CD4-positive, alpha-beta T cell treated with Interferon gamma for 1 hour (primary cell): ENCODE data around the gene ABCD2.
"Not testable (repeated sequence)": the region's sequence is repeated elsewhere in the genome, so short reads cannot be mapped to it uniquely, and the experiment has no call there.

Source experiments
- DNase-seq: peaks from one replicate; pipeline ENCODE4 v3.0.0-alpha.2; 2020

ABCD2 gene

DNA sequence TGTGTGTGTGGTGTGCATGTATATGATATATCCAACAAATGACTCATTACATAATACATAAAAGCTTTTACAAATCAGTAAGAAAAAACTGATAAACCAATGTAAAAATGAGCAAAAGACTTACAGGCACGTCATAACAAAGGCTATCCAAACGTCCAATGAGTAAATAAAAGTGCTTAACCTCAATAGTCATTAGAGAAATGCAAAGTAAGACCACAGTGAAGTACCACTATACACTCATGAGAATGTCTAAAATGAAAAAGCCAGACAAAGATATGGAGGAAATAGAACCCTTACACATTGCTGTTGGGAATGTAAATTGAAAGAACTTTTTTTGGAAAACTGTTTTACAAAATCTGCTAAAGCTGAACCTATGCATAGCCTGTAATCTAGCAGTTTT is 7.8 kb downstream of the ABCD2 start:
- DNase-seq = no peak

DNA sequence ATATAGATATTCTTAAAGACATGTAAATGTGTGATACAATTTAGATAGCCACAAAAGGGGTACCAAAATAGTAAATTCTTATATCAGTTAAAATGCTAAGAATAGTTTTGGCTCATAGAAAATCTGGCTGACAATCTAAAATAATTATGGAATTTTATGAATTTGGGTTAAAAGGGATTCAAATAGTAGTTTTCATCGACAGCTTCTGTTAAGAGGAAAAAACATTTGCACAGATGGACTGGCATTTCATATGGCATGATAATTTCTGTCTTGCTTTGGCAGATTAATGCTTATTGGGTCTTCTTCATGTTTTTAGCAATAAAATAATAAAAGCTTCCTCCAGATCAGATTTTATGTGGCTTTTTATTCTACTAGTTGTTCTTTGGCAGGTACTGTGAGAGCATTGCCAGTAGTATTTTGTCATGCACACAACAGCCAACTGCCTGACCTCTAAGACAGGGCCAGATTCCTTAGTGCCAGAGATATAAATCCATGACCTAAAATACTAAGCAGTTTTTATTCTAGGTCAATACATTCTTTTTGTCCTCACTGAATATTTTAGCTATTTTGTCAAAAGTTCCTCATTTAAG is 9.1 kb downstream of the ABCD2 start:
- no peak for DNase-seq

DNA sequence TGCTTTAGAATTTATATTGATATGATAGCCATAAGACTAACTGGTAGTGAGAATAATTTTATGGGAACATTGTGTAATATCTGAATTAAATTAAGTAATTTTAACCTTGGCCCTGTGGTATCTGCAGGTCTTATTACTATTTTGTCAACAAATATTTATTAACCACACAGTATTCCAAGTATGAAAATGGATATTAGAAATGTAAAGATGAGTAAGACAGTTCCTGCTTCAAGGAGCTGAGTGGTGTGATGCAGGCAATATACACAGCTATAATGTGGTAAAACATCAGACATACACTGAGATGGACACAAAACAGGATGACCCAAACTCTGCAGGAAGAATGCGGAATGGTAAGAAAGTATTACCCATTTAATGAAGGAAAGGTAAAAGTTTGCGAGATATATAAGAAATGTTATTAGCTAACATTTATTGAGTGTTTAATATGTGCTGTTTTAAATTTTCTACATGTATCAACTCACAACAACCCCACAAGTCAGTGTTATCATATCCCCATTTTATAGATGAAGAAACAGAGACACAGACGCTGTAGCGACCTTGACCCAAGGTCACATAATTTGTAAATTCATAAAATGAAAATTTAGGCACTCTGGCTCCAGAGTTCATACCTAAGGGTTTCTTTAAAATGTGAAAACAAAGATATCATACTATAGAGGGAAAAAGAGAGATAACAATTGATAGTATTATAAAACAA is 12.7 kb downstream of the ABCD2 start:
- no peak for DNase-seq

DNA sequence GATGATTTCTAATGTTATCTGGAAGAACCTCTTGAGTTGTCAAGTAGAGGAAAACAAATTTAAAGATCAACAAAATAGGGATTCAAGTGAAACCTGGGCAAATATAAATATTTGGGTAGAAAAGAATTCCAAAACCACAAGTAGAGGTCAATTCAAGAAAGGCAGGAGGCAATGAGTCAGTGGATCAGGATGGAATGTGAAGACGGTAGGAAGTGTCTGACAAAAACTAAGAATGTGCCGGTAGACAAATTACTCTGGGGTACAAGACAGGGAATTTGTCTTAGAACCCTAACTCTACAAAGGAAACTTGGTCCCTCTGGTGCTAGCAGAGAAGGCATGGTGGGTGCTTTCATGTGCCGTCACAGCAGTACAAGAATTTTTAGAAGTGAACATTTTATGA is 13.6 kb downstream of the ABCD2 start:
- DNase-seq = no peak

DNA sequence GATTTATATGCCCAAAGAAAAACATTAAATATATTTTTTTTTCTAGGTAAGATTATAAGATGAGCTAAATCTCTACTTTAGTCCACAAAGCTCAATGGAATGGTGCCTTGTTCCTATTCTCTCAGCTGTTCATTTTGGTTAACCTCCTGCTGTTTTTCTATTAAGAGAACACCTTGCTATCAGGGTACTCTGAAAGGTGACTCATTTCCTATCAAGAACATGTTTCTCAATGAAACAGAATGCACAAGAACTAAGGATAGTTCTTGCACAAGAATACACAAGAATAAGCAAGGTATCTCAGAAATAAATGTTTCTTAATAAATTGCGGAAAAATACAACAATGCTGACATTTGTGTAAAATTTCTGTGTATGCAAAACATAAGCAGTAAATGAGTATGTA is 14.1 kb downstream of the ABCD2 start:
- no peak for DNase-seq

DNA sequence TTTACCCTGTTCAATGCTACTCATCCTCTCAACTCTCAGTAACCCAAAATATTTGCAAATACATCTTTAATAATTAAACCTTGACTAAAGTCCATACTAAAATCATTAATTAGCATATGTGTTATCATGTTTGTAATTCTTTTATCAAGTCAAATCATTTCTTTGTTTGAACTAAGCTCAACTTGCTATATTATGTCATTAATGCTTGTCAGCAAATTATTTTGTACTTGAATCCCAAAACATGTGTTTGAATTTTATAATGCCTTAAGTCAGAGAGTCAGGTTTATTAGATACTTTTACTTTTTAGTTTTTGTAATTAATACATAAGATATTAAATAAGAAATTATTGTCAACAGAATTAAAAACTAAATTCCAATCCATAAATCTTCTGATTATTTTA is 16.5 kb downstream of the ABCD2 start:
- DNase-seq = no peak

DNA sequence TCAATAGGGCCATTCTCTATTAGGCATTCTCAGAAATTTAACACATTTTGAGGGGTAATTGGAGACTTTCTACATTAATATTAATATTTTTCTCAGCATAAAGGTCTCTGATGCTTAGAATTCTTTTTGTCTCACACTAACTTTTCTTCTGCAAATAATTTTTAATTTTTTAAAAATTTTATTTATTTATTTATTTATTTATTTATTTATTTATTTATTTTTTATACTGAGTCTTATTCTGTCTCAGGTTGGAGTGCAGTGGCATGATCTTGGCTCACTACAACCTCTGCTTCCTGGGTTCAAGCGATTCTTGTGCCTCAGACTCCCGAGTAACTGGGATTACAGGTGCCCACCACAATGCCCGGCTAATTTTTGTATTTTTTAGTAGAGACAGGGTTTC is 17.7 kb downstream of the ABCD2 start:
- DNase-seq = not testable (repeated sequence)

DNA sequence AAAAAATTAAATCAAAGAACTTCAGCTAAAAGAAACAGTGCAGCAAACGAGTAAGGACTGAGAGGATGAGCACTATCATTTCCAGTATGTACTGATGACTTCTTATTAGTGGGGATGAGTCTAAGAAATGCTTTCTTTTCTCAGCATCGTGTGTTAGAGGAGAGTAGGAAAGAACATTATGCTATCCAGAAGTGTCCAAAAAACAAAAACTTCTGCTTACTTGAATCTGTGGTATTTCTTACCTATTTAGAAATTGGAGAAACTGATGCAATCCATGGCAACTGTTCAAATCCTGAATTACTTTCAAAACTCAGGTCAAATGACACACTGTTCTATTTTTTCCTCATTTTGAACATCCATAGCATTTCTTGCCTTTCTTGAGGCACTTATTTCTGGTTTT is 23.7 kb downstream of the ABCD2 start:
- DNase-seq = no peak

DNA sequence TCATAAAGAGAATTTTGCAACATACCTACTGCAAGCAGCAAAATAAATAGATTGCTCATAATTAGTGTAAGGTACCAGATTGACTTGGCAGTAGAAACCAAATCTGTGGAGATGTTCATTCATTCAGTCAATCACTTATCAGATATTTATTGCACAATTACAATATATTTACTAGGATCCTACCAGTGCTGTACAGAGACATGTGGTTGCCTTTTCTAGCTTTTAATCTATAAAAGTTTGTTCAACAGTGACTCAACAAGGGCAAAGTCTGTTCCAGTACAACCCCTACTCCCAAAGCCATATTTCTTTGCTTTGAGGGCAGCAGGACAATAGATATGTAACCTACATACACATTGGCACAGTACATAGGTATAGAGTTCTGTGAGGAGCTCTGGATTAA is 27.3 kb downstream of the ABCD2 start:
- DNase-seq = no peak

DNA sequence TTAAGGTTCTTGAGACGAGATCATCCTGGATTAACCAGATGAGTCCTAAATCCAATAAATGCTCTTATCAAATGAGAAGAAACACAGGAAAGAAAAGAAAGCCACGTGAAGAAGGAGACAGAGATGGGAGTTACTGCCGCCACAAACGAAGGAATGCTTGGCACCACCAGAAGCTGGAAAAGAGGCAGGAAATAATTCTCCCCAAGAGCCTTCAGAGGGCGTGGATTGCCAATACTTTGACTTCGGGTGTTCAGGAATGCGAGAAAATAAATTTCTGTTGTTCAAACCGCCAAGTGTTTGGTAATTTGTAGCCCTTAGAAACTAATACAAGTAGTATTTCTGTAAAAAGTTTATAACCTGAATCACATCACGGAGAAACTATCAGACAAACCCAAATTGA is 31.3 kb downstream of the ABCD2 start:
- no peak for DNase-seq

DNA sequence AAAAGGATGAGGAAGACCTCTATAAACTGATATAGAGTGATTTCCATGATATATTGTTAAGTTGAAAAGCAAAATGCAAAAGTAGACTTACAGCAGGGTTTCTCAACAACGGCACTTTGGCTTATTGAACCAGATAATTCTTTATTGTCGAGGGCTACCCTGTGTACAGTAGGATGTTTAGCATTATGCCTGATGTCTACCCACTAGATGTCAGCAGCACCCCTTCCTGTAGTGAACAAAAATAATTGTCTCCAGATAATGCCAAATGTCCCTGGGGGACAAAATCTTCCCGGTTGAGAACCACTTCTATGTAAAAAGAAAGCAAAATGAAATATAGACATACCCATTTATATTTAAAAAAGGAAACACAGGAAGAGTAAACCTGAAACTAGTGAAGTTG is 32.4 kb downstream of the ABCD2 start:
- no peak for DNase-seq

DNA sequence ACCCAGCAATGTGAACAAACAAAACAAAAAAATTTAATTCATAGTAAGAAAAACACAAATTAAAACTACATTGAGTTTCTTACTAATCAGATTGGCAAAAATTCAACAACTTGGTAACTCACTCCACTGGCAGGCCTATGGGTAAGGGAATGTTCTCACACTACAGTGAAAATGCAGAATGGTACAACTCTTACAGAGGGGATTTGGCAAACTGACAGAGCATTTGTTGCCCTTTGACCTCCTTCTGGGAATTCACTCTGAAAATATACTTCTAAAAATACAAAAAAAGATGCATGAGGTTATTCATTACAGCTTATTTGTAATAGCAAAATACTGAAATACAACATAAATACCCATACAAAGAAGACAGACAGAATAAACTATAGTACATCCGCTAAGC is 32.8 kb downstream of the ABCD2 start:
- no peak for DNase-seq

DNA sequence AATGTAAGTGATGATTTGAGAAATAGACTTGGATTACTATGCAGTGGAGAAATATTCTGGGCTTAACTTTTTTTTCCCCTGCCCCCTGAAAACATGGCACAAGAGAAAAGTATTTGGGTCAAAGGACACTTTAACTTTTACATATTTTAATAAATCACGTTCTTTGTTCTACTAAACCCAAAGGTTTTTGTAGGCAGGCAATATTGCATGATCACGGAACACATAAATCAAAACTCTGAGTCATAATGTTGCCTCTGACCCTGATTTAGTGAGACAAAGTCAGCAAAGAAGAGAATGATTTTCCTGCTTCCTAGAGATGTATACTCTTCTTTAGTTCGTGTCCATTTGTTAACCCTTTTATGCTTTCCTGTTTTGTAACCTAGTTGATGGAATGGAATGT is 38.0 kb downstream of the ABCD2 start:
- no peak for DNase-seq

DNA sequence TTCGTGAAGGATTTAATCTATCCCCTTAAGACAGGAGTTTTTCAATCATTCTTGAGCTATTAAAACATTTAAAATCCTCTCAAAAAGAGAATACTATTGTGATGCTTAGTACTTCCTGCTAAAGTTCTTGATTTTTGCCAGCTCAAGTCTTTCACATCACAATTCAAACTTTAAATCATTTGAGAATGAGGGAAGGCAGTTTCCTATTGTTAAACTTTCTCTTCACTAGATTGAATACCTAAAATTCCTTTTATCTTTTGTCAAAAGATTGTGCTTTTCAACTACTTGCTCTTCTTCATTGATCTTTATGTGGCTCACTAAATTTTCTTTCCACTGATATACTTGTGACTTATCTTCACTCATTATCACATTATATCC is 44.1 kb downstream of the ABCD2 start:
- no peak for DNase-seq

DNA sequence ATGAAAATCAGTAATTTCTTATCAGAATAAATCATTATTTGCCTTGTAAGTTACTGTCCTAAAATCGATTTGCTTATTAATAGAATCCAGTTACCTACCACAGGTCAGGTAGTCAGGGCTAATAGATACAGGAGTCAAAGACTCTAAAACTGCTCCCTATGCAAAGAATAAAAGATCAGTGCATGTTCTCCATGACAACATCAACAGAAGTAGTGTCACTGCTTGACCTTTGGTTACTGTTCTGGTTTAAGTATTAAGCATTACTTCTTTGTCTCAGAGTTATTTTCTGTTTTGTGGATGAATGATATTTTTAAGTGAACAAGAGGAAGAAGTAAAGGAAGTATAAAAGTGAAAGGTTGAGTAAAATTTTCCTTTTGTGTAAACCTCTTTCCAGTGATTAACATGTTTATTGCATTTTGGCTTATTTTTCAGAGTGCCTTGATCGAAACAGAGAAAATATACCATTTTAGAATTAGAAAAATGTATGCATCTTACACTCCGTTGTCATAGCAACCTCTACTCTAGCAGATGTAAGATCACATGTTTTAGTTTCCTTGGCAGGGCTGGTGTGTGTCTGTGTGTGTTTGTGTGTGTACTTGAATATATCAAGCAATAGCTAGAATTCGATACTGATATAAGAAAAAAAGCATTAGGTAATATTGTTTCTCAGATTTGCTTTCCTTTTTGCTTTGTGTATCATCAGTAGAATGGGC is 44.7 kb downstream of the ABCD2 start:
- DNase-seq = no peak

DNA sequence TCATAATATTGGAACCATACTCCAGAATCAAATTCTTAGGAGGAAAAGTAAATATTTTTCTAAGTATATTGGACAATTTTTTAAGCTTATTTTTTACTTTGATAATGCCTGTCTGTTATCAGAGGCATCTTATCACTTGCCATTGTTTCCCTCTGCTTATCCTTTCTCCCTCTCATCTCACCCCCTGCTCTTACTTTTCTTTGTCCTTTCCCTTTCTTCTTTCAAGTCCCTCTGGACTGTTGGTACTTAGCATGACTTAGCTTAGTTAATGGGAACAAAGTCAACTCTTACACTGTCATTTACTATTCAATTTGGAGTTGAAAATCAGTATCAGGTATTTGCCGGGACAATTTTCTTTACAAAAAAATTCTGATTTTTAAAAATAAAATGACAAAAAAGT is 45.2 kb downstream of the ABCD2 start:
- DNase-seq = no peak

DNA sequence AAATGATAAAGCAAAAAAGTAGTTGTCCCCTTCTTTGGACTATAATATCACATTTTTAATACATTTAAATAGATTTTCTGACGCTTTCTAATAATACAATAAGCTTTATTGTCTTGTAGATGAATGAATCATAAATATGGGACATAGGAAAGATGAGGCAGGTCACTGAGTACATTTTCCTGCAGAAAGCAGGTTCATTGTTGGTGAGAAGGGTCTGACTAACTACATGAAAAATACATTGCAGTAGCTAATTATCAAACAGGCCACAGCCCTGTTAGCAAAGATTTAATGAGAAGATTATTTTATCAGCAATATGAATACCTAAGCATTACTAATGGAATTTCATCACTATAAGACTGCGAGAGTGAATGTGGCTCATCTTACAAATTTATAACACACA is 45.6 kb downstream of the ABCD2 start:
- DNase-seq = no peak

DNA sequence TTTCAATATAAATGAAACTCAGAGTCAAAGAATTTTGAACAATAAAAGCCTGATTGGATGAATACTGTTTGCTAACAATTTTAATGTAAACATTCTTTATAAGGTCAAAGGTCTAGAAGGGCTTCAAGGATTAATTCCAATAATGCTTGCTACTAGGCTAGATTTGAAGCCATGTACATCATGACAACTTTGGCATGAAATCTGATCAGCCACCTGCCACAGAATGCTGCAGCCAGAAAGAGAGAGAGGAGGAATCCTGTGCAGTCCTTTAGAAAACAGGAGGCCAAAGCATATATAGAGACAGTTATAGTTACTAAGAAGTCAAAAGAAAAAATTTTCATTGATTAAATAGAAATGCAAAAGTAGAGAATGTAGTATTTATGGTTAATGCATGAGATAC is 47.1 kb downstream of the ABCD2 start:
- no peak for DNase-seq

DNA sequence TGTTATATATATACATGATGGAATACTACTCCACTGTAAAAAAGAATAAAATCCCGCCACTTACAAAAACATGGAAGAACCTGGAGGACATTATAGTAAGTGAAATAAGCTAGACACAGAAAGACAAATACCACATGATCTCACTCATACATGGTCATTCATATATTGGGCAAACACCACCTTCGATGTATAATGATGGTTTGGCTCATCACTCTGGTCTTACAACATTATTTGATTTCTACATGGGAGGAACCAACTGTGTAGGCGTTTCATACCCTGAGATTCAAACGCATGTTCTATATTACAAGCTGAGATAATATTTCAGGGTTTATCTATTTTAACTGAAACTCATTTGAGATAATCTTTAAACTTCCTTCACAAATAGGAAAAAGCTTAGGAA is 48.3 kb downstream of the ABCD2 start:
- no peak for DNase-seq

DNA sequence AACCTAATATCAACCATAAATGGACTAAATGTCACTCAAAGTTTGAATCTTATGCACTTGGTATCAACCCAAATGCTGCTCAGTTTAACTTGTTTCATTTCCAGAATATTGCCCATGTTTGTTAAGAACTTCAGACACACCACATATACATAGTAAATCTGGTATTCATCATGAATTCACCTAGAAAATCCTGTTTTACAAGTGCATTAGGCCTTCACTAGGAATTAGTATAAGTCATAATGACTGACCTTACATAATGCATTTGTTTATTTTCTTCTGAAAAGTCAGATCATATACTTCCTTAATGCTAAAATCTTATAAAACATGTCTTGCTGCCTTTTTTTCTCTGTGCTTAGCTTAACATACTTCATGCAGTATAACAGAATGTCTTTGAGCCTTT is 66.1 kb downstream of the ABCD2 start:
- no peak for DNase-seq

DNA sequence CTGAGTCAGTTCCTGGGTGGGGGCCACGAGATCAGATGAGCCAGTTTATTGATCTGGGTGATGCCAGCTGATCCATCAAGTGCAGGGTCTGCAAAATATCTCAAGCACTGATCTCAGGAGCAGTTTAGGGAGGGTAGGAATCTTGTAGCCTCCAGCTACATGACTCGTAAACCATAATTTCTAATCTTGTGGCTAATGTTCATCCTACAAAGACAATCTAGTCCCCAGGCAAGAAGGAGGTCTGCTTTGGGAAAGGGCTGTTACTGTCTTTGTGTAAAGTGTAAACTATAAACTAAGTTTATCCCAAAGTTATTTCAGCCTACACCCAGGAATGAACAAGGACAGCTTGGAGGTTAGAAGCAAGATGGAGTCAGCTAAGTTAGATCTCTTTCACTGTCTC is 75.4 kb downstream of the ABCD2 start:
- DNase-seq = not testable (repeated sequence)

DNA sequence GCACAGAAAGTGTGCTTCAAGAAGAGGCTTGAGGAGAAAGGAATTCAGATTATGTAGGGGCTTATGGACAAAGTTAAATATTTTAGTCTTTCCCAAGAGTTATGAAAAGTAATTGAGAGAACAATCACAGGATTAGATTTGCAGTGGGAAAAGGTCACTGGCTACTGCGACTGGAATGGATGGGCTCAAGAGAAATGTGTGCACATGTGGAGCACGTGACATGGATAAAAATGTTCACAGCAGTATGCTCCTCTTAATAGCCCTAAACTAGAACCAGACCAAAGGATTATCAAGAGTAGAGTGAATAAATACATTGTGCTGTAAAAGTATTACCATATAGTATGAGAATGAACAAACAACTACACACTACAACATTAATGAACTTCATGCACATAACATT is 78.1 kb downstream of the ABCD2 start:
- DNase-seq = no peak

DNA sequence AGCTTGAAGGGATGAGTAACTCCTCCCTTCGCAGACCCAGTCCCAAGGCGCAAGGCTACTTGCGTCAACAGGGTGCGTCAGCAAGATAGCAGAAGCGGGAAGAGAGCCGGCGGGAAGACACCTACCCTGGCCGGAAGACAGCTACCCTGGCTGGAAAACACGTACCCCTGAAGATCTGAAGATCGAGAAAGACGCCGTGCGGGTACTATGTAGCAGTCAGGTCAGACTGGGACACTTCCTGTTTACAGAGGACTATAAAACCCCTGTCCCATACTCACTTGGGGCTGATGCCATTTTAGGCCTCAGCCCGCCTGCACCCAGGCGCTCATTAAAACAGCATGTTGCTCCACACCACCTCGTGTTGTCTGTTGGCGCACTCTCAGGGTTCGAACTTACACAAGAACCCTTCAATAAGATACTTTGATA is 80.9 kb downstream of the ABCD2 start:
- DNase-seq = no peak

DNA sequence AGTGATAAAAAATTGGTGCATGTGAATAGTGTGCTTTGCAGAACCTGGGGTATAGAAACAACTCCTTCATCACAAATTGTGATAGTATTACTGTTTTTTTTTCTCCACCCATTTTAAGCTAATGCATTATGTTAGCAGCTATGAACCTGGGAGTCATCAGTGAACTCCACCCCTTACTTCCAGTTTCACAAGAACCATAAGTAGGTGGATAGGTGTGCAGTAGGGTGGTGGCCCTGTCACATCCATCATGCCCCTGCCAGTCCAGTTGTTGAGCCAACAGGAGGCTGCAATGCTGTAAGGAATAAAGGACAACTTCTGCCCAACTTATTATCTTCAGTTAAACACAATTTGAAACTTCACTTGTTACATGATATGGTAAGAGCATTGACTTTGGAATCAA is 85.7 kb downstream of the ABCD2 start:
- no peak for DNase-seq

DNA sequence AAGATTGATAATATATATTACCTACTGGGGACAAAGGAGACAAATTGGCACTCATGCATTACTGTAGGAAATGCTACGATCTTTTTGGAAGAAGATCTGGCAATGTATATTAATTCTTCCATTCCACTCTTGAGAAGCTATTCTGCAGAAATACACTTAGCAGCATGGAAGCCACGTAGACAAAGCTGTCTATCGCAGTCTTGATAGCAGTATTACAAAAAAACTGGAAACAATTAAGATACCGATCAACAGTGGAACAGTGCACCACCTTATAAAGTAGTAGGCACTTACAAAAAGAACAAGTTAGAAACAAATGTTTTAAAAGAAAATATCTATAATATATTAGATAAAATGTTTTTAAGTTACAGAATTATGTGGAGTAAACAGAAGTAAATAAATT is 87.2 kb downstream of the ABCD2 start:
- no peak for DNase-seq
